HS-27A (cell line): ENCODE measurements around the gene RPS19BP1.

Experiments
- DNase-seq: peaks from one replicate; pipeline ENCODE4 v3.0.0-alpha.2; 2012; ENCODE audit warnings: low read depth, missing footprints

The RPS19BP1 gene

GRCh38 chr22:39490135-39490798 is 42.3 kb downstream of the RPS19BP1 start:
- DNase-seq = no peak

GRCh38 chr22:39489094-39490068 is 43.2 kb downstream of the RPS19BP1 start:
- no peak for DNase-seq

- DNase-seq = no peak
Observed at GRCh38 chr22:39488563-39489083, 43.9 kb downstream of the RPS19BP1 start.

- no peak for DNase-seq
Observed at GRCh38 chr22:39487826-39488520, 44.6 kb downstream of the RPS19BP1 start.

- no peak for DNase-seq
Observed at GRCh38 chr22:39486951-39487825, 45.4 kb downstream of the RPS19BP1 start.

- no peak for DNase-seq
Observed at GRCh38 chr22:39482768-39483167, 49.8 kb downstream of the RPS19BP1 start.

- no peak for DNase-seq
Observed at GRCh38 chr22:39481595-39481994, 51.0 kb downstream of the RPS19BP1 start.

- no peak for DNase-seq
Observed at GRCh38 chr22:39481054-39481453, 51.5 kb downstream of the RPS19BP1 start.

GRCh38 chr22:39480557-39480956 is 52.0 kb downstream of the RPS19BP1 start:
- no peak for DNase-seq

GRCh38 chr22:39479254-39479653 is 53.3 kb downstream of the RPS19BP1 start:
- no peak for DNase-seq
